Measurements from ENCODE around the gene TPST1.
"Not testable (repeated sequence)": the region's sequence is repeated elsewhere in the genome, so short reads cannot be mapped to it uniquely, and the experiment has no call there.

- not testable (repeated sequence) for TF ChIP-seq CTCF (IDR thresholded peaks at IDR 0.05; ENCODE audit: insufficient read depth, low read depth, low read length); EZH2 (IDR thresholded peaks at IDR 0.05; ENCODE audit: insufficient read depth, low read length)
Measured at GRCh38 chr7:66382182-66382923, 177.2 kb downstream of the TPST1 start.

Measured in astrocyte (in vitro differentiated cells and primary cell).